ENCODE data around the gene MPZL1. TPM values are rescaled to one million over a fixed set of nuclear protein-coding genes. Genes with fewer than 3 reads are reported as not detected.

MPZL1 gene
- total RNA-seq, 2 experiments from 2014 or later: 48.9 to 61.9 TPM

DNA sequence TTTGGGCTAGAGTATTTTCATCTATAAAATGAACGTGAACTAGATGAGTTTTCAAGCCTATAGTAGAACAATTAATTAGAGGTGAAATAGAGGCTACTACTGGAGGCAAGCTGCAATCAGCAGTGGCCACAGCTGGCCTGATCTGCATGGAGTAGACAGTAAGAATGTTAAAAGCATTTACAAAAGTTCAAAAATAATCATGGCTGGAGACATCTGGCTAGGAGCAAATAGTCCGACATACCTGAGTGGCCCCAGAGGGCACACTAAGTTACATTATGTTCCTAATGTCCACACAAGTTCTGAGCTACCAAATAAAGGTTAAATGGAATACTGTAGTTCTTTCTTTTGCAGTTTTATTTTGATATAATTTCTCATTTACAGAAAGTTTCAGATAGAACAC is 28.0 kb downstream of the MPZL1 start:
- H3K4me3 ChIP-seq (ENCODE audit: low read depth, low read length, poor library complexity, severe bottlenecking): no peak overlapping the region
- peak overlapping the region; percentile 31 for H3K4me2 ChIP-seq (ENCODE audit: low read length)
- H2AFZ ChIP-seq (ENCODE audit: low read length): no peak overlapping the region
- no peak for DNase-seq (ENCODE audit: low spot score)
- peaks cover 61% of the 10 kb centered on the region for H3K79me2 ChIP-seq (ENCODE audit: insufficient read depth, low read depth, low read length)
- TF ChIP-seq, protein P1, sequence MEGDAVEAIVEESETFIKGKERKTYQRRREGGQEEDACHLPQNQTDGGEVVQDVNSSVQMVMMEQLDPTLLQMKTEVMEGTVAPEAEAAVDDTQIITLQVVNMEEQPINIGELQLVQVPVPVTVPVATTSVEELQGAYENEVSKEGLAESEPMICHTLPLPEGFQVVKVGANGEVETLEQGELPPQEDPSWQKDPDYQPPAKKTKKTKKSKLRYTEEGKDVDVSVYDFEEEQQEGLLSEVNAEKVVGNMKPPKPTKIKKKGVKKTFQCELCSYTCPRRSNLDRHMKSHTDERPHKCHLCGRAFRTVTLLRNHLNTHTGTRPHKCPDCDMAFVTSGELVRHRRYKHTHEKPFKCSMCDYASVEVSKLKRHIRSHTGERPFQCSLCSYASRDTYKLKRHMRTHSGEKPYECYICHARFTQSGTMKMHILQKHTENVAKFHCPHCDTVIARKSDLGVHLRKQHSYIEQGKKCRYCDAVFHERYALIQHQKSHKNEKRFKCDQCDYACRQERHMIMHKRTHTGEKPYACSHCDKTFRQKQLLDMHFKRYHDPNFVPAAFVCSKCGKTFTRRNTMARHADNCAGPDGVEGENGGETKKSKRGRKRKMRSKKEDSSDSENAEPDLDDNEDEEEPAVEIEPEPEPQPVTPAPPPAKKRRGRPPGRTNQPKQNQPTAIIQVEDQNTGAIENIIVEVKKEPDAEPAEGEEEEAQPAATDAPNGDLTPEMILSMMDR (conservative IDR thresholded peaks at IDR 0.05; ENCODE audit: low read length): no peak
- TF ChIP-seq EZH2phosphoT487 (IDR thresholded peaks at IDR 0.05; ENCODE audit: borderline replicate concordance, low read depth, low read length): no peak
- H3K9me3 ChIP-seq (ENCODE audit: low read length): no peaks in the 10 kb centered on the region
- H3K9me2 ChIP-seq (ENCODE audit: insufficient read depth, low read length): no peaks in the 10 kb centered on the region
- intact Hi-C loops (cut with micrococcal nuclease; ENCODE audit: unreplicated experiment): no loop called here
- no peak overlapping the region for H3K27ac ChIP-seq (ENCODE audit: low read depth, low read length, poor library complexity, severe bottlenecking)
- CTCF ChIA-PET (ENCODE audit: unreplicated experiment): no interaction called here
- POLR2A ChIA-PET: interaction anchor here (0.5 to 1.8 kb wide), 4 partner anchors 24 to 392 kb away, joined by 4 read pairs; no protein-coding TSS in a partner anchor
- H3K36me3 ChIP-seq (ENCODE audit: insufficient read depth, low read length): peaks cover 6% of the 10 kb centered on the region; the same call in 1 of the 2 replicates
- peaks cover 82% of the 10 kb centered on the region for H3K4me1 ChIP-seq (ENCODE audit: insufficient read depth, low read length, poor library complexity, severe bottlenecking)
- H4K20me1 ChIP-seq (ENCODE audit: insufficient read depth, low read length): peaks cover 3% of the 10 kb centered on the region; the same call in 1 of the 2 replicates
- no TSS peak for BruUV-seq (replicated peaks)

DNA sequence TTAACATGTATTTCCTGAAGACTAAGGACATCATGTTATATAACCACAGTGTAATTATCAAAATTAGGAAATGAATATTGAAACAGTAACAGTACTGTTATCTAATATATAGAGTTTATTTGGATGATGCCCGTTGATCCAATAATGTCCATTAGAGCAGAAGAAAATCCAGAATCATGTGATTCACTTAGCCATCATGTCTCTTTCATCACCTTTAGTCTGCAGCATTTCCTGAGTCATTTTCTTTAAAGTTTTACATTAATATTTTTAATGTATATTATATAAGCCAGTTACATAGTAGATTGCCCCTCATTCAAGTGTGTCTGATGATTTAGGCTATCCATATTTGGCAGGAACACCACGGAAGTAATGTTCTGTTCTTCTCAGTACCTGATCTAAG is 28.9 kb downstream of the MPZL1 start:
- H3K9me2 ChIP-seq (ENCODE audit: insufficient read depth, low read length): no peaks in the 10 kb centered on the region
- H3K4me2 ChIP-seq (ENCODE audit: low read length): no peak overlapping the region
- BruUV-seq (replicated peaks): no TSS peak
- peaks cover 6% of the 10 kb centered on the region; the same call in 1 of the 2 replicates for H3K36me3 ChIP-seq (ENCODE audit: insufficient read depth, low read length)
- H2AFZ ChIP-seq (ENCODE audit: low read length): no peak overlapping the region
- TF ChIP-seq, protein P1 (conservative IDR thresholded peaks at IDR 0.05; ENCODE audit: low read length): no peak
- no peak for TF ChIP-seq EZH2phosphoT487 (IDR thresholded peaks at IDR 0.05; ENCODE audit: borderline replicate concordance, low read depth, low read length)
- intact Hi-C loops (cut with micrococcal nuclease; ENCODE audit: unreplicated experiment): no loop called here
- ChIA-PET POLR2A (interaction anchor here (1.8 kb wide), 1 partner anchor 27 kb away, joined by 4 read pairs; no protein-coding TSS in a partner anchor), CTCF (ENCODE audit: unreplicated experiment) (no interaction called here)
- no peak overlapping the region for H3K4me3 ChIP-seq (ENCODE audit: low read depth, low read length, poor library complexity, severe bottlenecking)
- no peaks in the 10 kb centered on the region for H3K9me3 ChIP-seq (ENCODE audit: low read length)
- peaks cover 88% of the 10 kb centered on the region for H3K4me1 ChIP-seq (ENCODE audit: insufficient read depth, low read length, poor library complexity, severe bottlenecking)
- H3K79me2 ChIP-seq (ENCODE audit: insufficient read depth, low read depth, low read length): peaks cover 64% of the 10 kb centered on the region
- 0 out of 2 replicates have a peak, but pooled peaks cover 3% of the 10 kb centered on the region for H4K20me1 ChIP-seq (ENCODE audit: insufficient read depth, low read length)
- H3K27ac ChIP-seq (ENCODE audit: low read depth, low read length, poor library complexity, severe bottlenecking): no peak overlapping the region
- no peak for DNase-seq (ENCODE audit: low spot score)

DNA sequence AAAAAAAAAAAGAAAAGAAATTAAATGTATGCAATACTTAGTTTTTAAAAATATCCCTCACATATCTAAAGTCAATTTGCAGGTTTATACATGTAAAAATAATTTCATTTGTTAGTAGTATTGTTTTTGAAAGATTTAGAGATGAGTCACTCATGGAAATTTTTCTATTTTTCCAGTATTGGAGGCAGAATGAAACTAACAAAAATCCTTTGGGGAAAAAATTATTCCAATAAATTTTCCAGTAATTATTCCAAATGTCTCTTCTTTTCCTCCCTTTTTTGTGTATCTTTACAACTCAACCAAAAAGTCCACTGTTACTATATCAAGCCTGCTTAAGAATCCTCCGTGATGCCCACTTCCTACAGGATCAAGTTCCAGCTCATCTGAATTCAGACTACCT is 29.9 kb downstream of the MPZL1 start:
- ChIA-PET CTCF (ENCODE audit: unreplicated experiment) (no interaction called here), POLR2A (interaction anchor here (0.5 to 1.3 kb wide), 4 partner anchors 19 to 303 kb away, joined by 3 to 4 read pairs (median 3); no protein-coding TSS in a partner anchor)
- peaks cover 6% of the 10 kb centered on the region; the same call in 1 of the 2 replicates for H3K36me3 ChIP-seq (ENCODE audit: insufficient read depth, low read length)
- H4K20me1 ChIP-seq (ENCODE audit: insufficient read depth, low read length): 0 out of 2 replicates have a peak, but pooled peaks cover 3% of the 10 kb centered on the region
- TF ChIP-seq EZH2phosphoT487 (IDR thresholded peaks at IDR 0.05; ENCODE audit: borderline replicate concordance, low read depth, low read length): no peak
- TF ChIP-seq, protein P1 (conservative IDR thresholded peaks at IDR 0.05; ENCODE audit: low read length): no peak
- intact Hi-C loops (cut with micrococcal nuclease; ENCODE audit: unreplicated experiment): loop anchor here (2.0 kb wide), 1 partner anchor 29 kb away; no protein-coding TSS in a partner anchor
- peak overlapping the region; percentile 80 for H3K4me2 ChIP-seq (ENCODE audit: low read length)
- H3K79me2 ChIP-seq (ENCODE audit: insufficient read depth, low read depth, low read length): peaks cover 65% of the 10 kb centered on the region
- H3K4me3 ChIP-seq (ENCODE audit: low read depth, low read length, poor library complexity, severe bottlenecking): no peak overlapping the region
- H3K9me2 ChIP-seq (ENCODE audit: insufficient read depth, low read length): no peaks in the 10 kb centered on the region
- no peaks in the 10 kb centered on the region for H3K9me3 ChIP-seq (ENCODE audit: low read length)
- no peak overlapping the region for H2AFZ ChIP-seq (ENCODE audit: low read length)
- BruUV-seq (replicated peaks): no TSS peak
- no peak for DNase-seq (ENCODE audit: low spot score)
- H3K4me1 ChIP-seq (ENCODE audit: insufficient read depth, low read length, poor library complexity, severe bottlenecking): peaks cover 91% of the 10 kb centered on the region
- peak overlapping the region; percentile 85 for H3K27ac ChIP-seq (ENCODE audit: low read depth, low read length, poor library complexity, severe bottlenecking)
